OCI-LY1 (cell line): ENCODE results near the gene KRT39.

Experiments used
- CTCF ChIP-seq: fragments of 200-600 bp; sonication (generic), shearing (Covaris generic); IDR thresholded peaks from 2 replicates; pipeline ENCODE4 v1.5.1; 2017; ENCODE audit warnings: mild to moderate bottlenecking, antibody characterized with exemption, low read length, moderate library complexity, mixed read lengths
- EZH2 ChIP-seq: fragments of 200-600 bp; sonication (generic), shearing (Covaris generic); IDR thresholded peaks from 2 replicates; pipeline ENCODE4 v1.8.0; 2017; ENCODE audit warnings: borderline replicate concordance, mixed run types, mild to moderate bottlenecking, antibody characterized with exemption, low read length, moderate library complexity, mixed read lengths

GRCh38 chr17:41012326-41013120 is 45.8 kb upstream of the KRT39 start:
- TF ChIP-seq CTCF (no peak), EZH2 (no peak)
